ENCODE results near the gene CELSR1.

CELSR1 gene

DNA sequence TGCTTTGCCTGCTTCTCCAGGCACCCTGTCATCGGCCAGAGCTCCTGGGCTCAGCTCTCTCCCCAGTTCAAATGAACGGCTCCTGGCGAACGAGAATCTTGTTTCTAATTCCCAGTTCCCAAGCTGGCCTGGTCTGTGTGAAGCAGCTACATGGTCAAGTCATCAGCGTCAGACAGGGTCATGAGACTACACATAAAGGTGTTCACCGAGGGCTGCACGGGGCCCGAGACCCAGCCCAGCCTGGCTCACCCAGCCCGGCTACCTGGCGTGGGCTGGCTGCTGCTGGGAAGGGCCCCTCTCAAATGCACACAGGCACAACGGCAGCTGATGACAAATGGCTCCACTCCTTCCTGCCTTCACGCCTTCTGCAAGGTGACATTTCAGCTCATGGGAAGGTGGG, 14.6 kb upstream of the CELSR1 start:
- no peak for DNase-seq

DNA sequence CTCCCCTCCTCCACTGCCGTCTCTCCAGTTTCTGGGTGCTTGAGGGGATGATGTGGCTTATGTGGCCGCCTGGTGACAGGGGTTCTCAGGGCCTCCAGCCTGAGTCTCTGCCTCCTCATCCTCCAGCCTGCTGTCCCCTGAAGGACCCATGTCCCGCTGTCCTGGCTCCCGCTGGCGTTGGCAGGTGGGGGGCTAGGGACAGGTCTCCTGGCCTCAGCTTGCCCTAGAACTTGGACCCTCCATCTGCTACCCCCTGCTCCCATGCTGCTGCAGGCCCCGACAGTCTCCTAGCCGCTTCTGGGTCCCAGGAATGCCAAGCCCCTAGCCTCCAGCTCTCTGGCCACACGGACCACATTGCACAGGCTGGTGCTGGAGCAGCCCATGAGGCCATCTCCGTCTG, 13.9 kb upstream of the CELSR1 start:
- no peak for DNase-seq

DNA sequence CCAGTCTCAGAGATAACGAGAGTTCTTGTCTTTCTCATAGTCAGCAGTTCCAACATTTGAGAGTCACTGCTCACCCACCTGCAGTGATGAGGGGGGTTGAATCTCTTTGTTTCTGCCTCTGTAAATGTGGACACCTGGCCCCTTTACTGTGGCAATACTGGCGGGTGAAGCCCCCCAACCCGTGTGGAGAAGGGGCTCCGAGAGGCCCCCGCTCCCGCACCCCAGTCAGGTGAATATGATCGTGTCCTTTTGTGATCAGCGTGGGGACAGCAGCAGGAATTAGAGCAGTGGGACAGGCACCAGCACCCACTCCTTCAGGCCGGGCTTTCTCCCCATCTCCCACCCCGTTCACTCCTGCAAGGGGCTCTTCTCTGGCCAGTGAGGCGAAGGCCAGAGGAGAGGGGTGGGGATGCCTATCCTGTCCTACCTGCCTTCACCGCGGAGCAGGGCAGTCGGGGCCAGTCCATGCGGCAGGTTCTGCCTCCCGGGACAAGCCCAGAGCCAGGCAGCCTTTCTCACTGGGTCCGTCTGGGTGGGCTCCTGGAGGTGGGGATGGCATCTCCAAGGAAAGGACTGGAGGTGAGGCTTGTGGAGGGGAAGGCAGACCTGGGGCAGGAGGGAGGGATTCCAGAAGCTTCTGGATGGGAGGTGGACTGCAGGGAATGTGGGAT, 12.7 kb upstream of the CELSR1 start:
- DNase-seq: no peak

DNA sequence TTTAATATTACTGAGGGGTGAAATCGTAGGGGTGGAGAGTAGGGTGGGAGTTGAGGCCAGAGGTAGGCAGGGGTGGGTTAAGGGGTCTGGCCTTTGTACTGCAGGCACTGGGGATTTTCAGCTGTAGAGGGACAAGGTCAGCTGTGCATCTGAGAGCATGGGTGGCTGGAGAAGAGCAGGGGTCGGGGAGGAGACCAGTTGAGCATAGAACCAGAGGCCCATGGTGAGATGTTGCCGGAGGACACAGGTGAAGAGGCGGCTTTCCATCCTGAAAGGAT, 12.1 kb upstream of the CELSR1 start:
- no peak for DNase-seq

GRCh38 chr22:46547883-46548244, 10.4 kb upstream of the CELSR1 start:
- DNase-seq: no peak

DNA sequence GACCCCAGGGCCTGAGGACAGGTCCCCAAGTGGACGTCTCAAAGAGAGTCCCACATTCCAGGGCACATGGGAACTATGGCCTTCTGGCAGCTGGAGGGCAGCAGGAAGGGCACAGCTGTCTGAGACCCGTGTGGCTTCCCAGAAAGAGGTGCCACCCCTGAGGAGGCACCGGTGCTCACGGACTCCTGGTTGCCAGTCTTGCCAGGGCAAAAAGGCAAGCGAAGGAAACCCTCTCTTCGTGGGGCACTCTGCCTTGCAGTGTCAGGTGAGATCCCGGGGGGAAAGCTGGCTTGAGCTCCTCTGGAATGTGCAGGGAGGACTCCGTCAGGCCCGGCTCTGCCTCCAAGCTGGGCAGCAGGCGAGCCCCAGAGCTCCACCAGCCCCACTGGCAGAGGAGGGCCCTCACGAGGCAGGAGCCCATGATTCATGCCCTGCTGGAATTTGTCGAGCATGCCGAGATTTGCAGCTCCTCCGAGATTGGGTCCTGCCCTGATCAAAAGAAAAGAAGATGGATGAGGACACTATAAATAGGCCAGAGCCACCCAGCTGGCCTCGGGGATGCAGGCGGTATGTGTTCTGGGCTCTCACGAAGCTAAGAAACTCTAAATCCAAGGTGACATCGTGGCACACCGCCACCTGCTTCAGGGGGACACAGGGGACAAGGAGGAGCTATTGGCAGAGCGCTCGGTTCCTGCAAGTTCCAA, 9.9 kb upstream of the CELSR1 start:
- no peak for DNase-seq

DNA sequence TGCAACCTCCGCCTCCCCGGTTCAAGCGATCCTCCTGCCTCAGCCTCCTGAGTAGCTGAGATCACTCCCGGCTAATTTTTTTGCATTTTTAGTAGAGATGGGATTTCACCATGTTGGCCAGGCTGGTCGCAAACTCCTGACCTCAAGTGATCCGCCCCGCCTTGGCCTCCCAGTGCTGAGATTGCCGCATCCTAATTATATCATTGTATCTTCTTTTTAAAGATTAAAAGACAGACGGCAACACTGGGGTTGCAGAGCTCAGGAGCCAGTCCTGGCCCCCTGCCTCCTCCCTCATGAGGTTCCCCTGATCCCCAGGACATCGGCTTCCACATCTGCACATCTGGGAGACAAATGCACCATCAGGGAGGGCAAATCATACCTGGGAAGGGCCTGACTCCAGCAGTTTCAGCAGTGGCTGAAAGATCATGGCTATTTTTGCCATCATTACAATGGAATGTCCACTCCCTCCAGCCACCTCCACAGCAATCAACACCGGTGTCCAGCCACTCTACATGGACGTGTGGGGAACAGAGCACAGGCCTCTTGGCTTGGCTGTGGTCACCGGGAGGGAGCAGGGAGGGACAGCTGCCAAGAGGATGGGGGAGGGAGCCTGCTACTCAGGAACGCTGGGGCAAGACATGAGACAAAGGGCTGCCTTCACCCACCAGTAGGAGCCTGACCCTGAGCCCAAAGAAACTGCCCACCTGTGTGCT, 9.2 kb upstream of the CELSR1 start:
- no peak for DNase-seq

GRCh38 chr22:46545086-46545792, 7.8 kb upstream of the CELSR1 start:
- DNase-seq: no peak

DNA sequence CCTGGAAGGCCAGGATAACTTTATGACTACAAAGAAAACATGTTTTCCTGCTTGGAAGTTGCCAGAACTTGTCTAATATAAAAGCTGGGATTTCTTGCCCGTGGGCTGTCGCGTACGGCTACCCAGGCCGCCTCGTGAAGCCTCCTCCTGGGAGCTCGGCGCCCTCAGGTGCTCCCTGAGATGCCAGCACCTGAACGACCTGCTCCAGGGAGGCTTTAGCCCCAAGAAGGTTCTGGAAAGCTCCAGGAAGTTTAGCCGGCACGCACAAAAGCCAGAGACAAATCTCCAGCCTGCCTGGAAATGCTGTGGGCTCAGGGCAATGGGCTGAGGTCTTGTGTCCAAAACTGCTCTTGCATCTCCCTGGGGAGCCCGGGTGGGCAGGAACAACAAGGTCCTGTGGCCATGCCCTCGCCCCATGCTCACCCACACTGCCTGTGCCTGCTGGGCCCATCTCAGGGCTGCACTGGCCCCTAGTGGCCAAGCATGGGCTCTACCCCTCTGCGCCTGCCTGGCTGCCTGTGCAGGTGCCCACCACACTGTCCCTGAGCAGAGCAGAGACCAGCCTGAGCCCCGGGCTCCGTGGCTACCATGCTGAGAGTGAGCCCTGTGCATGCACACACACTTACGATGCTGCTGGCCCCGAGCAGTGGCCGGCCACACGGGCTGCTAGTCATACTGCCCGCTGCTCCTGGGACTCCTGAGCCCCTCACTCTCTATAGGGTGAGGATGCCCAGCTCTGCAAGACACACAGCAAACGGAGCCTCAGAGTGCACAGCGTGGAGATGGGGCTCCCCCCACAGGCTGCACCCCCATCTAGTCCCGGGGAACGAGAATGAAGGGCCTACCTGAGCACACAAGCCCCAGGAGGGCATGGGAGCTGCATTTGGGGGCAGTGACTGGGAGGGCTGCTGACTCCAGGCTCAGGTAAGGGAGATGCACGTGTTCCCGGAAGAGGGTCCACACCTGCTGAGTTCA, 4.9 kb upstream of the CELSR1 start:
- peak; percentile 71 for DNase-seq

DNA sequence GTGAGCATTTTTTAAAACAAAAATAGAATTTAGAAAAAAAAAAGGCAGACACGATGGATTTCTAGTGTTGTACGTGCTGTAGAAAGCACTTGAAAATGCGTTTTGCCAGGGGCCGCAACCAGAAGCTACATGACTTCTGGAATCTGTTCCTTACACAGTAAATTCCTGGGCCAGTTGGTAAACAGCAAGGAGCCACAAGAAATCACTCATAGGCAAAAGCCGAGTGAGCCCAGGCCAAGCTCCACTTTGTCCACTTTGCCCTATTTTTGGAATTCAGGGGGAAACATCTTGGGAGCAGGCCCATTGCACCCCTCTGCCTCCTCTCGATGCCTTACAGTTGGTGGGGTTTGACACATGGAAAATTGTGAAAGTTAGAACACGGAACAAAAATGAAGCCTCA, 4.1 kb upstream of the CELSR1 start:
- DNase-seq: no peak

DNA sequence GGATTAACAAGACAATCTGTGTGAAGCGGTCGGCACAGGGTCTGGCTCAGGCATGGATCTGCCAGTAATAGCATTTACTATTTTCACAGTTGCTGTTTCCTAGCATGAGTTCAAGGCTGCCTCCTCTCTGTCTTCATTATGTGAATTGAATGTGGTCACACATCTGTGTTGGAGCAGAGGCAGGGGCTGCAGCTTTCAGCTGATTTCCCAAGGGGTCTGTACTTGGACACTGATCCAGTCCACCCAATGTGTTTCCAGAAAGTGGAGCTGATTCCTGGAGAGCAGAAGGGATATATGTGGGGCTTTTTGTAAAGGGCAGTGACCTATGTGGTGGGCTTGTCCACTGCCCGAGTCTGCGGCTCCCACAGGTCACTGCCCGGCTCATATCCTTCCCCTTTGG, 3.5 kb upstream of the CELSR1 start:
- DNase-seq: no peak

- DNase-seq: no peak
Observed at GRCh38 chr22:46539169-46539568, 1.7 kb upstream of the CELSR1 start.

- DNase-seq: no peak
Observed at GRCh38 chr22:46538814-46539160, 1.4 kb upstream of the CELSR1 start.

- no peak for DNase-seq
Observed at GRCh38 chr22:46537946-46538813, 760 bp upstream of the CELSR1 start.

- DNase-seq: no peak
Observed at GRCh38 chr22:46536537-46537224, 739 bp downstream of the CELSR1 start.

DNA sequence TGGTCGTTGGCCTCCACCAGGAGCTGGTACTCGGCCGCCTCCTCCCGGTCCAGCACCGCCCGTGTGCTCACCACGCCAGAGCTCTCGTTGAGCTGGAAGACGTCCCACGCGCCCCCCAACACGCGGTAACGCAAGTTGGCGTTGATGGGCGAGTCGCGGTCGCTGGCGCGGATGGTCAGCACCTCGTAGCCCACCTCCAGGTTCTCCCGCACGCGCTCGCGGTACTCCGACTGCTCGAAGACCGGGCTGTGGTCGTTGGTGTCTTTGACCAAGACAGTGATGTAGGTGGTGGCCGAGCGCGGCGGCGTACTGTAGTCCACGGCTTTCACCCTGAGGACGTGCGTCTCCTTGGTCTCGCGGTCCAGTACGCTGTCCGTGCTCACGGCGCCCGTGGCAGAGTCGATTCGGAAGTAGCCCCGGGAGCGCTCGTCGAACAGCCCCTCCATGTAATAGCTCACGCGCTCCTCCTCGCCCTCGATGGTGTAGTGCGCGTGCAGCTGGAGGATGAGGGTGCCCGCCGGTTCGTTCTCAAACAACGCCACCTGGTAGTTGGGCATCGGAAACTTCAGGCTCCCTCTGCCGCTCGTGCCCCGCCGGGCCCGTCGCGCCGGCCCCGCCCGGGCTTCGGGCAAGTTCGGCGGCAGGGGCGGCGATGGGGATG, 1.4 kb downstream of the CELSR1 start:
- no peak for DNase-seq

GRCh38 chr22:46534901-46535630, 2.4 kb downstream of the CELSR1 start:
- DNase-seq: no peak

DNA sequence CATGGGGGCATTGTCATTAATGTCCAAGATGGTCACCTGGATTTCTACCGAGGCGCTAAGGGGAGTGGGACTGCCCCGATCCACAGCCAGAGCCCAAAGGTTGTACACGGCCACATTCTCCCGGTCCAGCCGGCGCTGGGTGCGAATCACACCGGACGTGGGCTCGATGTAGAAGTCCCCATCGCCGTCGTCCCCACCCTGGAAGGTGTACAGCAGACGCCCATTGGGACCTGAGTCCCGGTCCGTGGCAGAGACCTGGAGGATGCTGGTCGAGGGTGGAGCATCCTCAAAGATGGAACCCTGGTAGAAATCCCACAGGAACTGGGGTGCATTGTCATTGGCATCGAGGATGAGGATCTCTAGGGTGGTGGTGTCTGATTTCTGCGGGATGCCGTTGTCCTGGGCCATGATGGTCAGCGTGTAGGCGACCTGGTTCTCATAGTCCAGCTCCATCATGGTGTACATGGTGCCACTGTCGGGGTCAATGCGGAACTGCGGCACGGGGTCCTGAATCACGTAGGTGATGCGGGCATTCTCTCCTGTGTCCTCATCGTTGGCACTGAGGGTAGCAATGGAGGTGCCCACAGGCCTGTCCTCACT, 3.1 kb downstream of the CELSR1 start:
- DNase-seq: no peak

DNA sequence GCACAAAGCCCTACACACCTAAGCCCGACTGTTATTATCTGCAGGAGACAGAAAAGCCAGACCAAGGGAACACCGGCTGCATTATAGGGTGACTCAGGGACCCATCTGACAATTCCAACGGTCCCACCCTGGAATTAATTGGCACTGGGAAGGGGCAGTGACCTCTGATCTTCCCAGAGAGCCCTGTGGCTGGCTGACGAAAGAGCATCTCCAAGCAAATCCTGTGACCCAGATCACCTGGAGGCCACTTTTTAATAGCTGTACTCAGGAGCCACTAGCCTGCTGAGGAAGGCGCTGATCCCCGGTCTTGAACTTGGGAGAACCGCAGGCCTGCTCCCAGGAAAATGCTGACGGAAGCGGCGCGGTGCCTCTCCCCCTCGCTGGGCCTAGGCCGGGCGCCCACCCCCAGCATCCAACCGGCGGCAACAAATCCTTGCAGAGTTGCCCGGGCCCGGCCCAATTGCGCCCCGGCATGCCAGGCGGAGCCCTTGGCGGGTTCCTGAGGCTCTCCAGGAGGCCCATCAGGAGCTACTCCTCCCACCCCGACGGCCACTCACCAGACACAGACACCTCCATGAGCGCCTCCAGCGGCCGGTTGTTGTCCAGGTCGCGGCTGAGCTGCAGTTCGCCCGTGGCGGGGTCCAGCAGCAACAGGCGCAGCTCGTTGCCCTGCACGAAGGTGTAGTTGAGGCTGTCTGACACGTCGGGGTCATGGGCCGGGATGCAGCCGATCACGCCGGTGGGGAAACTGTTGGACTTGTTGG, 4.2 kb downstream of the CELSR1 start:
- DNase-seq: no peak

Data from activated CD8-positive, alpha-beta memory T cell treated with anti-CD3 and anti-CD28 coated beads, Interleukin-2, amount 50 U/mL, for 4 hours (primary cell).